Choroid plexus epithelial cell (primary cell): Measurements from ENCODE around the gene ARMC9.

Experiments used
- DNase-seq: peaks from one replicate; pipeline ENCODE4 v3.0.0-alpha.2; 2010; ENCODE audit warnings: low read depth
- H3K4me3 ChIP-seq: 2 replicates; pipeline ENCODE4 v1.5.1; 2011; ENCODE audit warnings: low read depth, mild to moderate bottlenecking, control low read depth, low read length, moderate library complexity
- CTCF ChIP-seq: conservative IDR thresholded peaks from 2 replicates; pipeline ENCODE4 v1.5.1; 2011; ENCODE audit warnings: low read depth, mild to moderate bottlenecking, control low read depth, inconsistent platforms, low read length, moderate library complexity

ARMC9 gene

GRCh38 chr2:231380307-231380706 is 181.9 kb downstream of the ARMC9 start:
- DNase-seq = no peak
- no peak overlapping the region for H3K4me3 ChIP-seq
- TF ChIP-seq CTCF = no peak

- no peak for DNase-seq
- no peak overlapping the region for H3K4me3 ChIP-seq
- TF ChIP-seq CTCF = no peak
Observed at GRCh38 chr2:231380991-231381847, 182.8 kb downstream of the ARMC9 start.

GRCh38 chr2:231382116-231382515 is 183.7 kb downstream of the ARMC9 start:
- DNase-seq = no peak
- no peak for TF ChIP-seq CTCF
- no peak overlapping the region for H3K4me3 ChIP-seq

- no peak for DNase-seq
- TF ChIP-seq CTCF = no peak
- no peak overlapping the region for H3K4me3 ChIP-seq
Observed at GRCh38 chr2:231383416-231384108, 185.1 kb downstream of the ARMC9 start.

GRCh38 chr2:231384109-231384435 is 185.6 kb downstream of the ARMC9 start:
- TF ChIP-seq CTCF = no peak
- no peak for DNase-seq
- no peak overlapping the region for H3K4me3 ChIP-seq

GRCh38 chr2:231384970-231385369 is 186.5 kb downstream of the ARMC9 start:
- TF ChIP-seq CTCF = no peak
- DNase-seq = no peak
- H3K4me3 ChIP-seq = no peak overlapping the region
